Caco-2 (cell line): ENCODE data around the gene RAPGEF5. TPM values are rescaled to one million over a fixed set of nuclear protein-coding genes. Genes with fewer than 3 reads are reported as not detected.

ENCODE experiments used
- BruUV-seq: library from RNA; stranded (reverse); fragments of 400-500 nt; replicated peaks from 2 replicates; lab custom pipeline; 2021; lab: Mats Ljungman, UMichigan
- CTCF ChIA-PET: fragments of 300-600 bp; sonication (Branson Sonifier 250); formaldehyde crosslinking; loops from one replicate; lab custom pipeline; 2022; ENCODE audit warnings: antibody characterized with exemption; lab: Charles Lee
- POLR2A ChIA-PET: fragments of 300-600 bp; sonication (Branson Sonifier 250); formaldehyde crosslinking; loops from one replicate; lab custom pipeline; 2022; ENCODE audit warnings: antibody characterized with exemption; lab: Charles Lee
- DNase-seq, 2 experiments: peaks; one replicate each; pipeline versions ENCODE4 v3.0.0 to v3.0.0-alpha.2; 2020 to 2022
- H3K27me3 ChIP-seq: replicated peaks from 2 replicates; pipeline ENCODE4 v1.6.0; 2011; ENCODE audit warnings: low read length; ENCODE audit not compliant: control insufficient read depth, insufficient read depth
- H3K36me3 ChIP-seq: 2 replicates; pipeline ENCODE4 v1.5.1; 2011; ENCODE audit warnings: low read length; ENCODE audit not compliant: control insufficient read depth, insufficient read depth
- H3K4me1 ChIP-seq: fragments of 250-450 bp; sonication (Bioruptor Pico); 2 replicates; pipeline ENCODE4 v1.5.1; 2020; ENCODE audit warnings: mild to moderate bottlenecking
- H3K4me3 ChIP-seq: 2 replicates; pipeline ENCODE4 v1.5.1; 2011; ENCODE audit warnings: low read depth, mild to moderate bottlenecking, control low read depth, low read length
- H3K9me3 ChIP-seq: fragments of 250-450 bp; sonication (Bioruptor Pico); 2 replicates; pipeline ENCODE4 v1.5.1; 2020; ENCODE audit warnings: mild to moderate bottlenecking, moderate library complexity
- H3K27ac Mint-ChIP-seq: one replicate; pipeline ENCODE4 v1.8.0; 2022; ENCODE audit warnings: mixed read lengths; ENCODE audit not compliant: unreplicated experiment
- H3K27me3 Mint-ChIP-seq: one replicate; pipeline ENCODE4 v1.8.0; 2022; ENCODE audit warnings: mixed read lengths; ENCODE audit not compliant: insufficient read depth, unreplicated experiment
- H3K36me3 Mint-ChIP-seq: one replicate; pipeline ENCODE4 v1.8.0; 2022; ENCODE audit warnings: mild to moderate bottlenecking, mixed read lengths; ENCODE audit not compliant: insufficient read depth, unreplicated experiment
- H3K4me1 Mint-ChIP-seq: one replicate; pipeline ENCODE4 v1.8.0; 2022; ENCODE audit warnings: low read depth, mixed read lengths; ENCODE audit not compliant: unreplicated experiment
- H3K4me3 Mint-ChIP-seq: one replicate; pipeline ENCODE4 v1.8.0; 2022; ENCODE audit warnings: mild to moderate bottlenecking, moderate library complexity, mixed read lengths; ENCODE audit not compliant: unreplicated experiment
- H3K9me3 Mint-ChIP-seq: one replicate; pipeline ENCODE4 v1.8.0; 2022; ENCODE audit warnings: mixed read lengths; ENCODE audit not compliant: unreplicated experiment
- CTCF ChIP-seq, 2 experiments: fragments of 200-600 bp in 1 of 2; IDR thresholded peaks; 1 replicate in 1 of 2; 2 replicates in 1 of 2; pipeline versions ENCODE4 v1.5.1 to v1.8.0; 2011 to 2022; ENCODE audit warnings: antibody characterized with exemption in 1 of 2, control low read depth in 1 of 2, inconsistent platforms in 1 of 2, low read depth in 1 of 2, low read length in 1 of 2, mild to moderate bottlenecking in 1 of 2, moderate library complexity in 1 of 2; ENCODE audit not compliant: insufficient read depth in 1 of 2, severe bottlenecking in 1 of 2, unreplicated experiment in 1 of 2
- intact Hi-C: fragments of 100-400 bp; cut with micrococcal nuclease; formaldehyde crosslinking; loops from one replicate; pipeline ENCODE4 v1.10.0; 2022; ENCODE audit not compliant: unreplicated experiment
- total RNA-seq: library from RNA; stranded (reverse); gene quantifications from 2 replicates; pipeline ENCODE4 v1.2.3, GENCODE V29; 2022

RAPGEF5 gene
- total RNA-seq, 1 experiment from 2014 or later: 16.9 TPM

GRCh38 chr7:22256541-22257096 lies 100.3 kb downstream of the RAPGEF5 start:
- no TSS peak for BruUV-seq
- Mint-ChIP-seq H3K4me1 (no peaks in the 10 kb centered on the region), H3K27ac (no peak overlapping the region), H3K36me3 (peaks cover 1% of the 10 kb centered on the region), H3K9me3 (no peaks in the 10 kb centered on the region), H3K27me3 (no peaks in the 10 kb centered on the region), H3K4me3 (no peak overlapping the region)
- H3K9me3 ChIP-seq: no peaks in the 10 kb centered on the region
- ChIA-PET POLR2A (no interaction called here), CTCF (no interaction called here)
- intact Hi-C loops: no loop called here
- no peaks in the 10 kb centered on the region; the same call in 1 of the 2 replicates for H3K4me1 ChIP-seq
- no peak for TF ChIP-seq CTCF (IDR thresholded peaks at IDR 0.05; ENCODE audit: insufficient read depth in 1 of 2, low read depth in 1 of 2, low read length in 1 of 2, severe bottlenecking in 1 of 2, unreplicated experiment in 1 of 2)
- H3K36me3 ChIP-seq: no peaks in the 10 kb centered on the region
- H3K4me3 ChIP-seq: no peak overlapping the region
- no peaks in the 10 kb centered on the region for H3K27me3 ChIP-seq
- DNase-seq: no peak

GRCh38 chr7:22255834-22256233 lies 101.1 kb downstream of the RAPGEF5 start:
- POLR2A ChIA-PET: no interaction called here
- Histone ChIP-seq H3K4me1 (no peaks in the 10 kb centered on the region; the same call in 1 of the 2 replicates), H3K27me3 (no peaks in the 10 kb centered on the region), H3K4me3 (no peak overlapping the region), H3K9me3 (no peaks in the 10 kb centered on the region), H3K36me3 (no peaks in the 10 kb centered on the region)
- no peak overlapping the region for H3K4me3 Mint-ChIP-seq
- H3K27ac Mint-ChIP-seq: no peak overlapping the region
- intact Hi-C loops: no loop called here
- BruUV-seq: no TSS peak
- H3K36me3 Mint-ChIP-seq: no peaks in the 10 kb centered on the region
- H3K9me3 Mint-ChIP-seq: no peaks in the 10 kb centered on the region
- CTCF ChIA-PET: no interaction called here
- H3K27me3 Mint-ChIP-seq: no peaks in the 10 kb centered on the region
- H3K4me1 Mint-ChIP-seq: no peaks in the 10 kb centered on the region
- no peak for DNase-seq
- TF ChIP-seq CTCF (IDR thresholded peaks at IDR 0.05; ENCODE audit: insufficient read depth in 1 of 2, low read depth in 1 of 2, low read length in 1 of 2, severe bottlenecking in 1 of 2, unreplicated experiment in 1 of 2): no peak

GRCh38 chr7:22255342-22255741 lies 101.6 kb downstream of the RAPGEF5 start:
- no peak overlapping the region for H3K4me3 Mint-ChIP-seq
- Histone ChIP-seq H3K27me3 (no peaks in the 10 kb centered on the region), H3K36me3 (no peaks in the 10 kb centered on the region), H3K4me3 (no peak overlapping the region), H3K9me3 (no peaks in the 10 kb centered on the region), H3K4me1 (no peaks in the 10 kb centered on the region; the same call in 1 of the 2 replicates)
- CTCF ChIA-PET: no interaction called here
- H3K27me3 Mint-ChIP-seq: no peaks in the 10 kb centered on the region
- BruUV-seq: no TSS peak
- DNase-seq: no peak
- POLR2A ChIA-PET: no interaction called here
- no peak for TF ChIP-seq CTCF (IDR thresholded peaks at IDR 0.05; ENCODE audit: insufficient read depth in 1 of 2, low read depth in 1 of 2, low read length in 1 of 2, severe bottlenecking in 1 of 2, unreplicated experiment in 1 of 2)
- no peaks in the 10 kb centered on the region for H3K4me1 Mint-ChIP-seq
- H3K27ac Mint-ChIP-seq: no peak overlapping the region
- no peaks in the 10 kb centered on the region for H3K36me3 Mint-ChIP-seq
- intact Hi-C loops: no loop called here
- no peaks in the 10 kb centered on the region for H3K9me3 Mint-ChIP-seq
